ENCODE results near the gene FERMT3. TPM values are rescaled to one million over a fixed set of nuclear protein-coding genes. Genes with fewer than 3 reads are reported as not detected.

FERMT3 gene
- total RNA-seq, 1 donor from 2014 or later, result 9.7 TPM

DNA sequence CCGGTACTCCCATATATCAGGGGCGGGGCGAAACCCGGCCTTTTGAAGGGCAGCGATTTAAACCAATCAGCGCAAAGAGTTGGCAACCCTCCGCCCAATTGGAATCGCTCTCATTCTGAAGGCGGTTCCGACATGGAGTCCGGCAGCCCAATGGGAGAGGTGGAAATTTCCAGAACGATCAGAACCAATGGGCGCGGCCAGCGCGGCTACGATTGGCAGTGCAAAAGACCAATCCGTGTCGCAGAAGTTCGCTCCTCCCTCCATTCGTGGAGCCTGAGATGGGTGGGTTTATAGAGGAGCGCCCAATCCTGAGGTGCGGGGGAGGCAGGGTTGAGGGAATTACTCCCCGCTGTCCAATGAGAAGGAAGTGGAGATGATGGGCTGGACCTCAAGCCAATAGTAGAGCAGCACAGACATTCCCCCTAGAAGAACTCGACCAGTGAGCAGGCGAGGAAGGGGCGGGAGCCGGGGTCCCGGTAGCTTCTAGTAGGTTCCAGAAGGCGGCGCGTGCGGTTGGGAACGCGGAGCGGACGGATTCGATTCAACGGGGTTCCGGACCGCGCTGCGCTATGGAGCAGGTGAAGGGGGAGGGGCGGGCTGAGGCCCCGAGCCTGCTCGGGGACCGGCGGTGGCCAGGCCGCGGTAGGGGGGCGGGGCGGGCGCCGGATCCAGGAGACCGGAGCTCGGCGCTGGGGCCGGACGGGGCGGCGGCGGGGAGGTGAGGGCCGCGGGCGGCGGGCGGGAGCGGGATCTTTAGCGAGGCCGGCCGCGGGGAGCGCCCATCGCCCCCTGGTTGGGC, 20.6 kb upstream of the FERMT3 start, which contains the start of gene STIP1:
STIP1 (plus strand) TSS at position 479 of the 799 bp plus-strand sequence; CDS start at position 570, 91 bp downstream.
- ATAC-seq (peak; percentile 84), DNase-seq (ENCODE audit: low spot score) (peak; percentile 99)

DNA sequence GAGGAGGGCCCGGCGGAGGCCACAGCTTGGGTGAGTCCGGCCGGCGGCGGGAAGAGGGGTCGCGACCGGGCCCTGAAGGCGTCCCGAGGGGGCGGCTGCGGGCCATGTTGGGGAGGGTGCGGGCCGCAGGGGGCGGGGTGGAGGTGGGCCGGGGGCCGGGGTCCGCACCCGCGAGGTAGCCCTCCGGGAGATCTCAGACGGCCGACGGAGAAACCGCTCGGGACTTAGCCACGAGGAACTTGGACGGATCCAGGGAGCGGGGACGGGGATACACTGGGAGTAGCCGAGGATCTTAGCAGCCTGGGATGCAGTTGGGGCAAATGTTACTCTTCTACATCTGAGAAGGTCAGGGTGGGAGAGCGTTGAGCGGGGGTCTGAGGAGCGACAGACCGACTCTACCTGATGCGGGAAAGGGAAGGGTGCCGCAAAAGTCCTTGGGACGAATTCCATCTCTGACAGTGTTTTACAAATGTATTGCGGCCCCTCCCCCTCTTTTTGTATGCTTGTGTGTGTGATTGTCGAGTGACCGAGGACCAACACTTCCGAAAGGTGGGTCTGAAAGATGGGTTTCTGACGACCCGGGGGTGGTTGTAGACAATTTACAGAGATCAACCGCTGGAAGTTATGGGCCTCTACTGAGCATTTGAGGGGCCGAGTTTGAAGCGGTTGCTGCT, 19.9 kb upstream of the FERMT3 start:
- DNase-seq (ENCODE audit: low spot score), result no peak

DNA sequence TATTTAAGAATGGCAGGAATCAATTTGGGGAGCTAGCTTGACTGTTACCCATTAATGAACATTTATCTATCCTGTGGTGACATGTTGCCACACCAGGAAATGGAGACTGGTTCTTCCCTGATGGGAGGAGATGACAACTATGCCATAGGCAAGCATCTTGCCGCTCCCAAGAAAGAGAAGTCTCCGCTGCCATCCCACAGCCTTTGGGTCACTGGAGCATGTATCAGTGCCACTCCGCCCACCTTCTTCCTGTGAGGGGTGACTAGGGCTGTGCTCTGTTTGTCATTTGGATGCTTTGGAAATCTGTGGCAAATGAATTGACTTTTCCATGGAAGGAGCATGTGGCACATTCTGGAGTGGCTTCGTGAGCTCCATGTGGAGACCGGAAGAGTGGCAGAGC, 14.1 kb upstream of the FERMT3 start:
- no peak for ATAC-seq
- DNase-seq (ENCODE audit: low spot score), result no peak

More for the DNA sequence above, 19.9 kb upstream of the FERMT3 start:
- ATAC-seq, result no peak

DNA sequence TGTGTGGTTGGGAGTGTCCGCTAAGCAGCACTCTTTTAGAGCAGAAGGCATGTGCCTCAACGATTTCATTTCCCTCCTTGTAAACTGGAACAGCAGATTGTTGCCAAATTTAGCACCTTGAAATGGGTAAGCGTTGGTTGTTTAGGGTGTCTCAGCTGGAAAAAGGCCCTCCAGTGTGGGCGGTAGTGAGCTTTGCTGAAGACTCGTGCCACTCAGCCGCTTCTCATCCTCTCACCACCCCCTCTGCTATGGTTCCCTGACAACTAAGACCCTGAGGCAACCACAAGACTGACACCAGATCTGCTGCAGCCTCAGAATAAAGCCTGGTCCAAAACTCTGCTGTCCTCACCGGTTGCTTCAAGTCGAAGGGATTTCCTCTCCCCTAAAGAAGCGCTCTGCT, 9.9 kb upstream of the FERMT3 start:
- ATAC-seq, result no peak
- DNase-seq (ENCODE audit: low spot score), result no peak

DNA sequence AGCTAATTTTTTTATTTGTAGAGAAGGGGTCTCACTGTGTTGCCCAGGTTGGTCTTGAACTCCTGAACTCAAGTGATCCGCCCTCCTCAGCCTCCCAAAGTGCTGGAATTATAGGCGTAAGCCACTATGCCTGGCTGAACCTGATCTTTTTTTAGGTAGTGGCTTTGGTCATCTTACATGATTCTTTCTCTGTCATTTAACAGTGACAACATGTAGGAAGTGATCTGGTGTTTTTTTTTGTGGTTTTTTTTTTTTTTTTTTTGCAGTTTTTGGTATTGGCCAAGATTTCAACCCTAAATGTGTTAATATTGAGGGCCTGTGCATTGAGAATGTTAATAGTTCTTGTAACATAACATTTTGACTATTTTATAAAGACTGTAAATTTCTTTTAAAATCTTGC, 8.0 kb upstream of the FERMT3 start:
- ATAC-seq, result no peak

DNA sequence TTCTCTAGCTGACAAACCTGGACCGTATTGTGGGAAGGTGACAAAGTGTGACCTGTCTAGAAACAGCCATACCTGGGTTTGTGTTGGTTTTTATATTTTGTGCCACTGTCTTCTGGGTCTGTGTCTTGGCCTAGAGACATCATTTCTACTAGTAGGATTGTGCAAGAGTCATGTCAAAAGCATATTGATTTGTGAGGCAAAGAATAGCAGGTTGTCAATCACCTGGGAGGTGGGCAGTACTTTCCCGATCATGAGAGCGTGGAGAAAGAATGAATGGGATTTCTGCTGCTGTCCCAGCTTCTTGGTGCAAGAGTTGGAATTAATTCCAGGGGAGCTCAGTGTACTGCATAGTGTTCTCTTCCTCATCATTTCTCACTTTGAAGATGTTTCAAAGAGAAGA, 5.0 kb upstream of the FERMT3 start:
- ATAC-seq, result peak; percentile 44
- DNase-seq (ENCODE audit: low spot score), result no peak

More for the DNA sequence above, 8.0 kb upstream of the FERMT3 start:
- DNase-seq (ENCODE audit: low spot score), result no peak

- ATAC-seq, result no peak
- no peak for DNase-seq (ENCODE audit: low spot score)
Observed at GRCh38 chr11:64202992-64203391, 3.5 kb upstream of the FERMT3 start.

DNA sequence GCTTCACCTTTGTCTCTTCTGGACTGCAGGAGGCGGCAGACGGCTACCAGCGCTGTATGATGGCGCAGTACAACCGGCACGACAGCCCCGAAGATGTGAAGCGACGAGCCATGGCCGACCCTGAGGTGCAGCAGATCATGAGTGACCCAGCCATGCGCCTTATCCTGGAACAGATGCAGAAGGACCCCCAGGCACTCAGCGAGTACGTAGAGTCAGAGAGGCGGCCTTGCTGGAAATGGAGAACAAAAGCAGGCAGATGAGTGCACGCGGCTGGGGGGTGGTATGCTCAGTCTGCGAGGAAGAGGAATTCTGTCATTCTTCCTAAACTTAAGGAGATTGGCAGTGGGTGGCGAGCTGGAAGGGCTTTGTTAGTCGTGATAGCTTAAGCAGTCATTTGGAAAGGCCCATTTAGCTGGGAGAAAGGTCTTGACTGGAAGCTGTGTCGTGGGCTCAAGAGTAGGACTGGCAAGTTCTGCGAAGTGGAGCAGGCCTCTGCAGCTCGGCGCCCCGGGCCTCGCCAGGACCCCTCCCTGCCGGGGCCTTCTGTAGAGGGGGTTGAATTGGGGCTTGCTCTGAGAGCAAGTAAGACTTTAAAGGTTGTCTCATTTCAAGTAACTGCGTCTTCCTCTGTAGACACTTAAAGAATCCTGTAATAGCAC, 3.0 kb upstream of the FERMT3 start:
- no peak for DNase-seq (ENCODE audit: low spot score)
- no peak for ATAC-seq

DNA sequence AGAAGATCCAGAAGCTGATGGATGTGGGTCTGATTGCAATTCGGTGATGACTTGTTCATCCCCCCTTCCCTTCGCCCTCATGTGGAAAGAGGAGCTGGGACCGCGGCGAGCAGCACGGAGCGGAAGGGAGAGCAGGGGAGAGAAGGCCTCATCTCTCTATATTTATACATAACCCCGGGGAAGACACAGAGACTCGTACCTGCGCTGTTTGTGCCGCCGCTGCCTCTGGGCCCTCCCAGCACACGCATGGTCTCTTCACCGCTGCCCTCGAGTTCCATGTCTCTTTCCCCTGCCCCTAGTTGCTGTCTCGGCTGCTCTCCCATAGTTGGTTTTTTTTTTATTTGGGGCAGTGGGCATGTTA, 2.5 kb upstream of the FERMT3 start:
- no peak for DNase-seq (ENCODE audit: low spot score)
- no peak for ATAC-seq

- DNase-seq (ENCODE audit: low spot score), result peak; percentile 80
- ATAC-seq, result peak; percentile 74
Observed at GRCh38 chr11:64204464-64204989, 2.0 kb upstream of the FERMT3 start.

DNA sequence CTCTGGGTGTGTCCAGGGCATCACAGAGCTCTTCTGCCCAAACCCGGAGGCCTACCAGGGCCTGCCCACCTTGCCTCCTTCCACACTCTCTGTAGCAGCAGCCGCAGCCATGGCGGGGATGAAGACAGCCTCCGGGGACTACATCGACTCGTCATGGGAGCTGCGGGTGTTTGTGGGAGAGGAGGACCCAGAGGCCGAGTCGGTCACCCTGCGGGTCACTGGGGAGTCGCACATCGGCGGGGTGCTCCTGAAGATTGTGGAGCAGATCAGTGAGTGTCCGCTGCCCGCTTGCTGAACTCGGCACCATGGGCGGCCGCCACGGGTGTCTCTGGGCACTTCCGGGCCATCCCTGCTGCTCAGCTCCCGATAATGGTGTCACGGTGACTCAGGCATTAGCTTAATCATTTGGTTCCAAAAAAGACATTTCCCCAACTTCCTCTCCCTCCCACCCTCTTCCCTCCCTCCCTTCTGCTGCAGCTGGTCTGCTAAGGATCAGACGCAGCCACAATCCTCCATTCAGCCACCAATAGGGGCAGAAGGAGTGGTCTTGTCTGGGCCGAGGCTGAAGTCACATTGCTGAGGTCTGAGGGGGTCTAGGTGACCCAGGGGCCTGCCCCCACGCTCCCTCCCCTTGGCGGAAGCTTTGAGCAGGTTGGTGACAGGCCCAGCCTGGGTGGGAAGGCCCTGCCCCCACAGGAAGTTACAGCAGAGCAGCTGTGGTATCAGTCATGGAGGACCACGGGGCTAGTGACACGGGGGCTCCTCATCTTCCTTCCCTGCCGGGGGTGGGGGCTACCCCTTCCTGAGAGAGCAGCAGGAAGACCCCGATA, 950 bp downstream of the FERMT3 start:
- peak; percentile 61 for DNase-seq (ENCODE audit: low spot score)
- peak; percentile 35 for ATAC-seq

GRCh38 chr11:64208086-64208795, 1.7 kb downstream of the FERMT3 start:
- DNase-seq (ENCODE audit: low spot score) (no peak), ATAC-seq (no peak)

GRCh38 chr11:64208796-64209562, 2.5 kb downstream of the FERMT3 start:
- no peak for ATAC-seq
- DNase-seq (ENCODE audit: low spot score), result no peak

GRCh38 chr11:64209563-64209843, 3.0 kb downstream of the FERMT3 start:
- ATAC-seq (no peak), DNase-seq (ENCODE audit: low spot score) (no peak)

DNA sequence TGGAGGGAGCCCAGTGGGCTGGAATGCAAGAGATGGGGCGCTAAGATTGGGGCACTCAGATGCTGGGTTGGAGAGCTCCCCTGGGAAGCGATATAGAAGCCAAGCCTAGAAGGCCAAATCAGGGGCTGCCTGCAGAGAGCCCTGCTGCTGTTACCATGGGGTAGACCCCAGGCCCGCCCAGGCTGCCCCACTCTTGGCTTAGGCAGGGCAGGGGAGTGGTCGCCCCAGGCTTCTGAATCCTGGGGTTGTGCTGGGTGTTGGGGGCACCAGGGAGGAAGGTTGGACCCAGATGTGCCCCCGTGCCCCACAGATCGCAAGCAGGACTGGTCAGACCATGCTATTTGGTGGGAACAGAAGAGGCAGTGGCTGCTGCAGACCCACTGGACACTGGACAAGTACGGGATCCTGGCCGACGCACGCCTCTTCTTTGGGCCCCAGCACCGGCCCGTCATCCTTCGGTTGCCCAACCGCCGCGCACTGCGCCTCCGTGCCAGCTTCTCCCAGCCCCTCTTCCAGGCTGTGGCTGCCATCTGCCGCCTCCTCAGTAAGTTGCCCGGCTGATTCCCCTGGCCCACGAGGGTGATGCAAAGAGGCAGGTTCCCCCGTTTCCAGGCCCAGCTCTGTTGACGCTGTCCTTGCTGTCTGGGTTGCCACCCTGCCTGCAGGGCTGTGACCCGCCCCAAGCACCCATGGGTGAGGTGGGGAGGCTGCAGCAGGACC, 3.9 kb downstream of the FERMT3 start:
- no peak for DNase-seq (ENCODE audit: low spot score)
- ATAC-seq, result no peak

- no peak for DNase-seq (ENCODE audit: low spot score)
- ATAC-seq, result no peak
Observed at GRCh38 chr11:64211181-64211872, 4.8 kb downstream of the FERMT3 start.

GRCh38 chr11:64216879-64217278, 10.4 kb downstream of the FERMT3 start:
- DNase-seq (ENCODE audit: low spot score), result no peak
- ATAC-seq, result no peak
